ENCODE results near the gene SALL1. TPM values are rescaled to one million over a fixed set of nuclear protein-coding genes. Genes with fewer than 3 reads are reported as not detected.

The SALL1 gene
- total RNA-seq, 4 donors from 2014 or later, result 0.07 to 0.15 (median 0.11) TPM; not detected in 1

GRCh38 chr16:51149721-51150164 is 1.3 kb downstream of the SALL1 start:
- Histone ChIP-seq H3K4me1 (peaks cover 5 to 13% of the 10 kb centered on the region in 2 donors), H3K4me3 (peak overlapping the region in 1 of 4 donors; percentile 49), H3K27me3 (peaks cover 61 to 69% (median 68%) of the 10 kb centered on the region in 3 donors), H3K36me3 (no peaks in the 10 kb centered on the region), H3K9me3 (peaks cover 0 to 4% (median 0%) of the 10 kb centered on the region in 3 donors), H3K27ac (no peak overlapping the region)
- no peak for ATAC-seq
- no peak for TF ChIP-seq POLR2A (IDR thresholded peaks at IDR 0.05)
- DNase-seq, result no peak
- intact Hi-C loops (cut with DNase I; ENCODE audit: low total_unique reads) (no loop called here), in situ Hi-C loops (cut with MboI; ENCODE audit: low sequenced_read_pairs in 4 of 4) (no loop called here)

GRCh38 chr16:51149251-51149661 is 1.8 kb downstream of the SALL1 start:
- intact Hi-C loops (cut with DNase I; ENCODE audit: low total_unique reads), result no loop called here

GRCh38 chr16:51148678-51149228 is 2.3 kb downstream of the SALL1 start:
- DNase-seq (no peak), ATAC-seq (no peak)
- H3K9me3 ChIP-seq, result no peaks in the 10 kb centered on the region
- H3K4me3 ChIP-seq, result no peak overlapping the region
- intact Hi-C loops (cut with DNase I; ENCODE audit: low total_unique reads), result no loop called here
- peaks cover 5 to 13% of the 10 kb centered on the region in 2 donors for H3K4me1 ChIP-seq
- H3K27me3 ChIP-seq, result peaks cover 51 to 59% (median 58%) of the 10 kb centered on the region in 3 donors
- in situ Hi-C loops (cut with MboI; ENCODE audit: low sequenced_read_pairs in 4 of 4), result no loop called here
- TF ChIP-seq POLR2A (IDR thresholded peaks at IDR 0.05) (no peak), CTCF (IDR thresholded peaks at IDR 0.05 in 4 of 5, conservative IDR thresholded peaks at IDR 0.05 in 1 of 5) (no peak)
- H3K36me3 ChIP-seq, result no peaks in the 10 kb centered on the region
- no peak overlapping the region for H3K27ac ChIP-seq

More at GRCh38 chr16:51149251-51149661, 1.8 kb downstream of the SALL1 start:
- in situ Hi-C loops (cut with MboI; ENCODE audit: low sequenced_read_pairs in 4 of 4), result no loop called here
- no peak for TF ChIP-seq CTCF (IDR thresholded peaks at IDR 0.05 in 4 of 5, conservative IDR thresholded peaks at IDR 0.05 in 1 of 5)
- no peak for TF ChIP-seq POLR2A (IDR thresholded peaks at IDR 0.05)
- H3K27me3 ChIP-seq, result peaks cover 57 to 64% (median 63%) of the 10 kb centered on the region in 3 donors
- ATAC-seq, result no peak
- no peak for DNase-seq
- no peaks in the 10 kb centered on the region for H3K9me3 ChIP-seq
- H3K4me1 ChIP-seq, result peaks cover 5 to 13% of the 10 kb centered on the region in 2 donors
- no peak overlapping the region for H3K4me3 ChIP-seq
- H3K27ac ChIP-seq, result no peak overlapping the region
- no peaks in the 10 kb centered on the region for H3K36me3 ChIP-seq

GRCh38 chr16:51147776-51148677 is 3.0 kb downstream of the SALL1 start:
- Histone ChIP-seq H3K4me3 (no peak overlapping the region), H3K27ac (no peak overlapping the region), H3K9me3 (no peaks in the 10 kb centered on the region), H3K4me1 (peaks cover 5 to 13% of the 10 kb centered on the region in 2 donors), H3K27me3 (peaks cover 44 to 59% (median 51%) of the 10 kb centered on the region in 3 donors), H3K36me3 (no peaks in the 10 kb centered on the region)
- intact Hi-C loops (cut with DNase I; ENCODE audit: low total_unique reads), result no loop called here
- no peak for ATAC-seq
- TF ChIP-seq POLR2A (IDR thresholded peaks at IDR 0.05) (no peak), CTCF (IDR thresholded peaks at IDR 0.05 in 4 of 5, conservative IDR thresholded peaks at IDR 0.05 in 1 of 5) (no peak)
- DNase-seq, result no peak
- in situ Hi-C loops (cut with MboI; ENCODE audit: low sequenced_read_pairs in 4 of 4), result no loop called here

All from gastrocnemius medialis (tissue), 4 donors.